SK-N-MC (cell line): Measurements from ENCODE around the gene CCT2.

ENCODE experiments used
- EZH2 ChIP-seq: fragments of 200-600 bp; sonication (generic); IDR thresholded peaks from one replicate; pipeline ENCODE4 v1.6.1; 2017; ENCODE audit warnings: antibody characterized with exemption
- POLR2AphosphoS5 ChIP-seq: IDR thresholded peaks from 2 replicates; pipeline ENCODE4 v1.6.1; 2012; ENCODE audit warnings: mild to moderate bottlenecking, low read depth, low read length, borderline replicate concordance

DNA sequence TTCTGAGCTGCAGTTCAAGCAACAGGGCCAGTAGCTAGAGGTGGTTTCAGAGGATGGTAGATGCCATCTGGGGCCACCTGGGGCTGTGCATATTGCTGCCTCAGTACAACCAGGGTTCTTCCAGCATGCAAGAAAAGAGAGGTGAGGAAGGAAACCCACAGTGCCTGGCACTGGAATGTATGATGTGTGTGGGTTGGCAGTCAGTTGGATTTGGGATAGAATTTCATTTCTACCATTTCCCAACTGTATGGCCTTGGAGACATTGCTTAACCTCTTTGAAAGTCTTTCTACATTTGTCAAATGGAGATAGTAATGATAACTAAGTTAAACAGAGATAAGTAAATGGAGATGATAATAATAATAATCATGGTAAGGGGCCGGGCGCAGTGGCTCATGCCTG, 35.7 kb downstream of the CCT2 start:
- TF ChIP-seq EZH2: no peak
- no peak for TF ChIP-seq POLR2AphosphoS5
